HG02973 (cell line): ENCODE measurements around the gene TBCC.
A peak's percentile ranks its signal among the peaks of the same experiment; 100 is the strongest.

ENCODE experiments used
- ATAC-seq: cut with Tn5 transposase; IDR thresholded peaks from one replicate; pipeline ENCODE4 v1.9.1; 2021; ENCODE audit warnings: moderate library complexity; ENCODE audit not compliant: unreplicated experiment

Gene TBCC

GRCh38 chr6:42771741-42772100 lies 25.8 kb upstream of the TBCC start:
- no peak for ATAC-seq

DNA sequence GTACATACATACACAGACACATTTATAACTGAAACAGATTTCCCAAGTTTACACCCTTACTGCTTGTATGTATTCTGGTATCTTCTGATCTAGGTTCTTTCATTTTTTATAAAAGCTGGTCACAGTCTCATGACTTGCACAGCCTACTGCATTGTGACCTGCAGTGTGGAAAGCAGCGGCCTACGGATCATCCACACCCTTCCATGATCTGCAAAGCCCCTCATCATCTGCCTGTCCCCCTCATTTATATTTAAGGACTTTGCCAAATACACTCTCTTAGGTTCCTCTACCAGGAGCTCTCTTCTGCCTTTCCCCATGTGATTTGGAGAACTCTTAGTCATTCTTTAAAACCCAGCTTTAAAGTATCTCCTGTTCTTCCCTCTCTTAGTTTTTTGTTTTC lies 23.9 kb upstream of the TBCC start:
- ATAC-seq, result no peak

DNA sequence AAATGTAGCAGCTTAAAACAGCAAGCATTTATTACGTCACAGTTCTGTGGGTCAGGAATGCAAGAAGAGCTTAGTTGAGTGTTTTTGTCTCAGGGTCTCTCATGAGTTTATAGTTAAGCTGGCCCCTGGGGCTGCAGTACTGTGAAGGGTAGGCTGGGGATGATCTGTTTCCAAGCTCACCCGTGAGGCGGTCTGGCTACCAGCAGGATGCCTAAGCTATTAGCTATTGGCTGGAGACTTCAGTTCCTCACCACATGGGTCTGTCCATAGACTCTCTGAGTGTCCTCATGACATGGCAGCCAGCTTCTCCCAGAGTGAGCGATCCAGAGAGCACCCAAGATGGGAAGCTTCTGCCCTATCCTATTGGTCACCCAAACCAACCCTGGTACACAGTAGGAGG lies 23.1 kb upstream of the TBCC start:
- ATAC-seq, result no peak

DNA sequence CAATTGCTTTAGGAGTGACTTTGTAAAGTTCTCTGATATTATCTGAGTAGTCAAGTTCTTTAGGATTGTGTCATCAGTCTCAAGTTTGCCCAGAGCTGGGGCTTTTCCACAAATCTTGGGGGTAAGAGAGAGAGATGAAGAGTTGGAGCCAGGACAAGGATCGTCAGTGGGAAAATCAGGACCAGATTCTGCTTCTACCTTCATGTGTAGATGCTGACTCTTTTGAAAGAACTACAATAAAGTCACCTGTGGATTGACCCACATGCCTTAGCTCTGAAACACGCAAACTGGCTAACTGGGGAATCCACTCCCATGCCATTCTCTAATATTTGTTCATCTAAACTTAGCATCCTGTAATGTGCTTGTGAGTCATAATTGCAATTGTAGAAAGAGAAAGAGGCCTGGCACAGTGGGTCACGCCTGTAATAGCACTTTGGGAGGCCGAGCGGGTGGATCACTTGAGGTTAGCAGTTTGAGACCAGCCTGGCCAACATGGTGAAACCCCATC lies 20.3 kb upstream of the TBCC start:
- no peak for ATAC-seq

GRCh38 chr6:42764911-42765648 lies 19.2 kb upstream of the TBCC start:
- ATAC-seq, result no peak

- no peak for ATAC-seq
These were observed 17.0 kb upstream of the TBCC start for GRCh38 chr6:42762950-42763349.

- no peak for ATAC-seq
These were observed 16.5 kb upstream of the TBCC start for GRCh38 chr6:42762426-42762859.

GRCh38 chr6:42761287-42762067 lies 15.6 kb upstream of the TBCC start:
- ATAC-seq, result no peak

DNA sequence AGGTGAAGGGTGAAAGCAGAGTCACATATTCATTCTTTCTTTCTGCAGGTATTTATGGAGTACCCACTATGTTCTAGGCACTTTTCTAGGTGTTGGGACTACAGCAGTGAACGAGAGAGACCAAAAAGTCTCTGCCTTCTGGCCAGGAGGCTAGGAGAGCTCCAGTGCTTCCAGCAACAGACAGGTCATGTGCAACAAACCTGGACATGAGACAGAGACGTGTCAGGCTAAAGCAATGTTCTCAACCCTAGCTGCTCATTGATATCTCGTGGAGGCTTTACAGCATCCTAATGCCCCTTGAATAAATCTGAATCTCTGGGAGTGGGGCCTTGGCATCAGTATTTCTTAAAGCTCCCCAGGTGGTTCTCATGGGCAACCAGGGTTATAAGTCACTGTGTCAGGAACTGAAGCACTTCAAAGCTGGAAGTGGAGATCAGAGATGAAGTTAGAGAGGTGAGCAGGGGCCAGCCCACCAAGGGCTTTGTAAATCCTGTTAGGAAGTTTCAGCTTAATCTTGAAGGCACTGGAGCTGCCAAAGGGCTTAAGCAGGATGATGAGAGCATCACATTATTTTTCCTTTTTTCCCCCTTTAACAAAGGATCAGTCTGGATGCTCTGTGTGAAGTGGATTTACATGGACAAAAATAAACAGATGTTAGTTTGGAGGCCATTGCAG lies 13.0 kb upstream of the TBCC start:
- no peak for ATAC-seq

DNA sequence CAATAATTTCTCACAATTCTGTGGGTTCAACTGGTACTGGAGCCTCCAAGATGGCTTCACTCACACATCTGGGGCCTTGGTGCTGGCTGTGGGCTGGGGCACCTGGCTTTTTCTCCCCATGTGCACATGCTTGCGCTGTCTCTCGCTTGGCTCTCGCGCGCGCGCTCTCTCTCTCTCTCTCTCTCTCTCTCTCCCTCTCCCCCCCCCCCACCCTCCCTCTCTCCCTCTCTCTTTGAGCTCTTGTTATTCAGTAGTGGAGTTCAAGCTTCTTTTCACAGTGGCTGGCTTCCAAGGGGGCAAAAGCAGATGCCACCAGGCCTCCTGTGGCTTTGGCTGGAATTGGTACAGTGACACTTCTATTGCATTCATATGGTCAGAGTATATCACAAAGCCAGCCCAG lies 10.8 kb upstream of the TBCC start:
- no peak for ATAC-seq

- ATAC-seq, result no peak
These were observed 8.9 kb upstream of the TBCC start for GRCh38 chr6:42754759-42755158.

- no peak for ATAC-seq
These were observed 5.2 kb upstream of the TBCC start for GRCh38 chr6:42751055-42751454.

DNA sequence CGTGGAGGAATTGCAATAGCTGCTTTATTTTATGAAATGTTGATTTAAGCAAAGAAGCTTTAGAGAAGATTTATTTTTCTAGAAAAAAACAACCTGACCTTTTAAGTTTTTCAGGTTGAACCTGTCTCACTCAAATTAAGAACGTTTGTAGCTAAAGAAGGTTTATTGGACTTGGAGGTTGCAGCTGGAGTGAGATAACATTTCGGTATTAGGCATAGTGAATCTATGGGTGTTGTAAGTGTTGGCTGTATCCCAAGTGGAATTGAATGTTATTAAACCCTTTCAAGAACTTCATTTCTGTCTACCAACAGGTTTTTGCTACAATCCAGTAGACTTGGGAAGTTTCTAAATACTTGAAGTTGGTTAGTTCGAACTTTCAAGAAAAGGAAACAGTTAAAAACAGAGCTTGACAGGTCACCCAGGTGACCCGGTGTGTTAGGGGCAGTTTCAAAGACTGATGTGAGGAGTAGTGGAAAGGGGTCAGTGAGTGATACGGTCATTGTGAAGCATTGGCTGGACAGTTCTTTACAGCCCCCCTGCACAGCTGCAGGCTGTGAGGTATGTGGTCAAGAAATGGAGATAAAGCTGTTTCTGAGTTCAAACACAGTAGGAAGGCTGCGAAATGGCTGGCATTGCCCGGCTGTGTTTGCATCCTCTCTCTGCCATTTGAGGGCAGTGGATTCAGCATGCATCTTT lies 2.4 kb upstream of the TBCC start:
- ATAC-seq, result no peak

- ATAC-seq, result peak; percentile 42
These were observed 824 bp upstream of the TBCC start for GRCh38 chr6:42746463-42747391.

GRCh38 chr6:42745083-42745639 lies 742 bp downstream of the TBCC start:
- ATAC-seq, result no peak

DNA sequence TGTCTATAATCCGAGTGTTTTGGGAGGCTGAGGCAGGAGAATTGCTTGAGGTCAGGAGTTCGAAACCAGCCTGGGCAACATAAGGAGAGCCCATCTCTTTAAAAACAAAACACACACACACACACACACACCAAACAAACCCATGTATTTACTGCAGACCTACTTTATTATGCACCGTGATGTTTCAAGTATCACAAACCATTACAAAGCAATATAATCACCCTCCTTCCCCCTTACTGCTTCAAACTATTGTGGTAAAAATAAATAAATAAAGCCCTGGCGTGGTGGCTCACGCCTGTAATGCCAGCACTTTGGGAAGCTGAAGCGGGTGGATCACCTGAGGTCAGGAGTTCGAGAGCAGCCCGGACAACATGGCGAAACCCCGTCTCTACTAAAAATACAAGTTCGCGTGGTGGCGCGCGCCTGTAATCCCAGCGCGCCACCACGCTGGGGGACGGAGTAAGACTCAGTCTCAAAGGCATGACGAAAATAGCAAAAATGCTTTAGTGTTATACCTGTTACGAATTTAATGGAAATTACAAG lies 1.5 kb downstream of the TBCC start:
- ATAC-seq, result no peak

DNA sequence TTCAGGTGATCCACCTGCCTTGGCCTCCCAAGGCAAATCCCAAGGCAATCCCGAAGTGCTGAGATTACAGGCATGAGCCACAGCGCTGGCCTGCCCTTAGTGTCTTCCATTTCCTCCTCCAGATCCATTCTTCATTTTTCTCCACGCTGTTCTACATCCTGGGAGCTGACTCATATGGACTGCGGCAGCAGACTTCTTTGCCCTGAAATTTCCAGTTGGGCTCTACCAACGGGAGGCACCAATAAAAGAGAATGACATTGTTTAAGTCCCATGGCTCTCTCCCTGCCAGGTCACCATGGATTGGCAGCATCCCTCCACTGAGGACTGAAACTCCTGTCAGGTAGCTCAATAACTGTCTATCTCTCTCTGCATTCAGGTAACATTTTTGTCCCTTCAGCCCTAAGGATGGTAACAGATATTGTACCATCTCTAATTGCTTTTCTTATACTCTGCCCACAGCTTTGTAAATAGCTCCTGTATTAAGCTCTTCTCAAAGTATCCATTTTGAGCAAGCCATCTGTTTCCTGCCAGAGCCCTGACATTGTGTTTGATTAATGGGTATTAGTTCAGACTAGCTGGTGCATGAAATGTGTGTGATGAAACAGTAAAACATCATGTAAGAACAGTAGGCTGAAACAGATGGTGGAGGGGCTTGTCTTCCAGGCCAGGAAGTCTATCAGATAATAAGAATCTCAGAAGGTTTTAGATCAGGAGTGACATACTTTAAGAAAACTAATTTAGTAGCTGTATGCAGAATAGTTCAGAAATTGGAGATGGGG lies 3.6 kb downstream of the TBCC start:
- ATAC-seq, result no peak

DNA sequence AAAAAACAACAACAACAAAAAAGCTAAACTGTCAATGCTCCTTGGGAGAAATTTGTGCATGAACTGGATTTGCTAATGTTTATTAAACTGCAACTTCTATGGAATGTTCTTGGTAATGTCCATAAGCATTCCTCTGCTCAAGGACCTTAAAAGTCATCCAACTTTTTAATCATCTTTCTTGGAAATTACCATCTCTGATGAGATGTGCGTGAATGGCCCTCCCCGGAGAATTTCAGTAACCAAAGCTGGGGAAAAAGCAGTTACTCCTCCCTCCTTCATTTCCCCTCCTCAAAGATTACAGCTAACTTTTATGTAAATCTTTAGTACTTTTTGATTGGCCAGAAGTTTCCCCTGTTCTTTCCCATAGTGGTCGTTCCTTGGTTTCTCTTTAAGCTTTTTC lies 5.2 kb downstream of the TBCC start:
- ATAC-seq, result no peak

DNA sequence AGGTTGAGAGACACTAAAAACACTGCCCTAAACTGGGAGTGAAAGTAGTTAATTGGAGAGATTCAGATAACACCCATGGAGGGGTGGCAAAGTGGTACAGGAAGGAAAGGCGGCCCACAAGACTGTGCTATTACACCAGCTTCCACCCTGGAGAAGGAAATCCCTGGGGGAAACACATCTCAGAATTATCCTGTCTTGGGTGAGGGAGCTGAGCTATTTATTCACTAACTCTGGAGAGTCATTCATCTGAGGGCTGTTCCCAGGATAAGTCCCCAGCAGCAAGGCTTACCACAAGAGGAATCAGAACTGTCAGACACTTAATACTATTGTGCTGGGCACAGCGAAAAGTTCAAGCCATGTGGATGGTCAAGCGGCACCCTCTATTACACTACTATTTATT lies 9.9 kb downstream of the TBCC start:
- no peak for ATAC-seq
